CD4-positive, alpha-beta T cell treated with Interleukin-17A for 4 hours (primary cell): ENCODE results near the gene RBM47.
"Not testable (repeated sequence)": the region's sequence is repeated elsewhere in the genome, so short reads cannot be mapped to it uniquely, and the experiment has no call there.

Source experiments
- DNase-seq: peaks from one replicate; pipeline ENCODE4 v3.0.0-alpha.2; 2020; ENCODE audit warnings: mixed read lengths

The RBM47 gene

GRCh38 chr4:40559585-40560465, 69.8 kb downstream of the RBM47 start:
- no peak for DNase-seq

- no peak for DNase-seq
Measured at GRCh38 chr4:40557736-40558135, 71.9 kb downstream of the RBM47 start.

GRCh38 chr4:40555176-40555900, 74.3 kb downstream of the RBM47 start:
- no peak for DNase-seq

GRCh38 chr4:40554641-40555040, 75.0 kb downstream of the RBM47 start:
- not testable (repeated sequence) for DNase-seq

GRCh38 chr4:40553995-40554394, 75.7 kb downstream of the RBM47 start:
- no peak for DNase-seq

- no peak for DNase-seq
Measured at GRCh38 chr4:40552536-40552935, 77.1 kb downstream of the RBM47 start.

GRCh38 chr4:40551568-40552136, 78.0 kb downstream of the RBM47 start:
- peak; percentile 10 for DNase-seq

GRCh38 chr4:40550948-40551462, 78.7 kb downstream of the RBM47 start:
- peak; percentile 28 for DNase-seq

- no peak for DNase-seq
Measured at GRCh38 chr4:40550196-40550595, 79.5 kb downstream of the RBM47 start.

GRCh38 chr4:40548256-40548655, 81.4 kb downstream of the RBM47 start:
- no peak for DNase-seq

- DNase-seq: no peak
Measured at GRCh38 chr4:40547789-40548132, 81.9 kb downstream of the RBM47 start.

- no peak for DNase-seq
Measured at GRCh38 chr4:40546969-40547788, 82.5 kb downstream of the RBM47 start.

GRCh38 chr4:40546506-40546905, 83.2 kb downstream of the RBM47 start:
- DNase-seq: no peak

GRCh38 chr4:40545487-40545886, 84.2 kb downstream of the RBM47 start:
- DNase-seq: not testable (repeated sequence)

- no peak for DNase-seq
Measured at GRCh38 chr4:40544221-40544620, 85.4 kb downstream of the RBM47 start.

GRCh38 chr4:40540800-40541199, 88.9 kb downstream of the RBM47 start:
- no peak for DNase-seq

- no peak for DNase-seq
Measured at GRCh38 chr4:40536032-40536431, 93.6 kb downstream of the RBM47 start.

GRCh38 chr4:40531636-40532023, 98.0 kb downstream of the RBM47 start:
- DNase-seq: no peak

- DNase-seq: no peak
Measured at GRCh38 chr4:40530961-40531635, 98.6 kb downstream of the RBM47 start.

GRCh38 chr4:40526741-40527140, 102.9 kb downstream of the RBM47 start:
- no peak for DNase-seq

- DNase-seq: no peak
Measured at GRCh38 chr4:40525752-40526598, 103.7 kb downstream of the RBM47 start.
